Panc1 (cell line): ENCODE measurements around the gene MTUS2. TPM values are rescaled to one million over a fixed set of nuclear protein-coding genes. Genes with fewer than 3 reads are reported as not detected.

Source experiments
- ATAC-seq: fragments of 200-7000 bp; cut with Tn5 transposase; 2 replicates; pipeline ENCODE4 v1.9.1; 2020; ENCODE audit warnings: mild to moderate bottlenecking, moderate library complexity
- BruUV-seq: library from RNA; stranded (reverse); fragments of 400-500 nt; replicated peaks from 2 replicates; lab custom pipeline; 2021; lab: Mats Ljungman, UMichigan
- CTCF ChIA-PET: fragments of 300-600 bp; sonication (Branson Sonifier 250); formaldehyde crosslinking; loops from one replicate; lab custom pipeline; 2022; ENCODE audit warnings: antibody characterized with exemption; lab: Charles Lee
- POLR2A ChIA-PET: fragments of 300-600 bp; sonication (Branson Sonifier 250); formaldehyde crosslinking; loops from one replicate; lab custom pipeline; 2022; ENCODE audit warnings: antibody characterized with exemption; lab: Charles Lee
- DNase-seq: peaks from one replicate; pipeline ENCODE4 v3.0.0-alpha.2; 2010; ENCODE audit warnings: low read depth, low spot score
- H3K27ac ChIP-seq: 2 replicates; pipeline ENCODE4 v1.5.1; 2011; ENCODE audit warnings: mild to moderate bottlenecking, low read length, inconsistent platforms
- H3K27me3 ChIP-seq: fragments of 200-500 bp; sonication (Bioruptor generic); 2 replicates; pipeline ENCODE4 v1.6.0; 2014; ENCODE audit warnings: low read length, inconsistent platforms; ENCODE audit not compliant: control insufficient read depth, insufficient read depth
- H3K36me3 ChIP-seq: fragments of 200-500 bp; sonication (Bioruptor generic); 2 replicates; pipeline ENCODE4 v1.5.1; 2014; ENCODE audit warnings: inconsistent platforms, mild to moderate bottlenecking, low read length, moderate library complexity; ENCODE audit not compliant: control insufficient read depth, insufficient read depth
- H3K4me1 ChIP-seq: 2 replicates; pipeline ENCODE4 v1.5.1; 2011; ENCODE audit warnings: inconsistent platforms, mild to moderate bottlenecking, low read length, moderate library complexity; ENCODE audit not compliant: control insufficient read depth, insufficient read depth
- H3K4me3 ChIP-seq, 2 experiments: 2 replicates each; pipeline ENCODE4 v1.5.1; 2011 to 2012; ENCODE audit warnings: low read depth in 2 of 2, low read length in 2 of 2, mild to moderate bottlenecking in 2 of 2, inconsistent platforms in 1 of 2, moderate library complexity in 1 of 2
- H3K9me3 ChIP-seq: fragments of 200-500 bp; sonication (Bioruptor generic); 2 replicates; pipeline ENCODE4 v1.5.1; 2014; ENCODE audit warnings: low read depth, mild to moderate bottlenecking, inconsistent platforms, low read length, moderate library complexity; ENCODE audit not compliant: control insufficient read depth, insufficient read depth
- POLR2AphosphoS5 ChIP-seq: IDR thresholded peaks from 2 replicates; pipeline ENCODE4 v1.6.1; 2012; ENCODE audit warnings: mild to moderate bottlenecking, low read depth, low read length, moderate library complexity
- SIN3A ChIP-seq: IDR thresholded peaks from 2 replicates; pipeline ENCODE4 v1.6.1; 2012; ENCODE audit warnings: low read depth, mild to moderate bottlenecking, low read length, moderate library complexity, borderline replicate concordance; ENCODE audit not compliant: insufficient read depth
- TCF7L2 ChIP-seq: IDR thresholded peaks from 2 replicates; pipeline ENCODE4 v1.6.1; 2011; ENCODE audit warnings: mild to moderate bottlenecking, low read depth, low read length, inconsistent platforms
- in situ Hi-C: cut with HindIII; loops from 2 replicates; pipeline ENCODE4 v1.10.0; 2016; ENCODE audit warnings: low sequenced_read_pairs, low pct_unique_long_range_greater_than_20kb
- intact Hi-C: fragments of 100-400 bp; cut with micrococcal nuclease; formaldehyde crosslinking; loops from one replicate; pipeline ENCODE4 v1.10.0; 2022; ENCODE audit not compliant: unreplicated experiment
- total RNA-seq: library from RNA; stranded (reverse); gene quantifications from one replicate; pipeline ENCODE4 v1.2.1, GENCODE V29; 2021; ENCODE audit not compliant: unreplicated experiment
- TF ChIP-seq, protein P1 (sequence below): fragments of 450-650 bp; IDR thresholded peaks from 2 replicates; pipeline ENCODE4 v1.5.1; 2017; ENCODE audit warnings: mild to moderate bottlenecking
- TF ChIP-seq, protein P2 (sequence below), 2 experiments: IDR thresholded peaks; 2 replicates each; pipeline ENCODE4 v1.6.1; 2011 to 2012; ENCODE audit warnings: low read depth in 2 of 2, control low read depth in 1 of 2, low read length in 1 of 2, mild to moderate bottlenecking in 1 of 2, moderate library complexity in 1 of 2; ENCODE audit not compliant: insufficient read depth in 1 of 2

MTUS2 gene
- total RNA-seq, 1 experiment from 2014 or later: 0.05 TPM

DNA sequence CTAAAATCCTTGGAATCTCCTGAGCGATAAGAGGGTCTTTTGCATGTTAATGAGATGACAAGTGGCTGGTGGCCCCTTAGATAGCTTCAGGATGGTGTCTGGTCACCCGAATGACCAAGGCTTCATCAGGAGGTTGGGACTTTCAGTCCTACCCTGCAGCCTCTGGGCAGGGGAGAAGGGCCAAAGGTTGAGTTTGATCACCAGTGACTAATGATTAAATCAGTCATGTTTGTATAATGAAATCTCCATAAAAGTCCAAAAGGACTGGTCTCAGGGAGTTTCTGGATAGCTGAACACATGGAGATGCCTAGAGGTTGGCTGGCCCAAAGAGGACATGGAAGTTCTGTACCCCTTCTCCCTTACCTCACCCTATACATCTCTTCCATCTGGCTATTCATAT, 316.2 kb downstream of the MTUS2 start:
- H3K9me3 ChIP-seq: no peaks in the 10 kb centered on the region
- no peaks in the 10 kb centered on the region for H3K4me1 ChIP-seq
- no peak overlapping the region for H3K27ac ChIP-seq
- ChIA-PET POLR2A (no interaction called here), CTCF (no interaction called here)
- TF ChIP-seq, protein P1, sequence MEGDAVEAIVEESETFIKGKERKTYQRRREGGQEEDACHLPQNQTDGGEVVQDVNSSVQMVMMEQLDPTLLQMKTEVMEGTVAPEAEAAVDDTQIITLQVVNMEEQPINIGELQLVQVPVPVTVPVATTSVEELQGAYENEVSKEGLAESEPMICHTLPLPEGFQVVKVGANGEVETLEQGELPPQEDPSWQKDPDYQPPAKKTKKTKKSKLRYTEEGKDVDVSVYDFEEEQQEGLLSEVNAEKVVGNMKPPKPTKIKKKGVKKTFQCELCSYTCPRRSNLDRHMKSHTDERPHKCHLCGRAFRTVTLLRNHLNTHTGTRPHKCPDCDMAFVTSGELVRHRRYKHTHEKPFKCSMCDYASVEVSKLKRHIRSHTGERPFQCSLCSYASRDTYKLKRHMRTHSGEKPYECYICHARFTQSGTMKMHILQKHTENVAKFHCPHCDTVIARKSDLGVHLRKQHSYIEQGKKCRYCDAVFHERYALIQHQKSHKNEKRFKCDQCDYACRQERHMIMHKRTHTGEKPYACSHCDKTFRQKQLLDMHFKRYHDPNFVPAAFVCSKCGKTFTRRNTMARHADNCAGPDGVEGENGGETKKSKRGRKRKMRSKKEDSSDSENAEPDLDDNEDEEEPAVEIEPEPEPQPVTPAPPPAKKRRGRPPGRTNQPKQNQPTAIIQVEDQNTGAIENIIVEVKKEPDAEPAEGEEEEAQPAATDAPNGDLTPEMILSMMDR: no peak
- ATAC-seq (no peak), DNase-seq (no peak)
- in situ Hi-C loops: no loop called here
- no TSS peak for BruUV-seq
- no peak overlapping the region for H3K4me3 ChIP-seq
- H3K36me3 ChIP-seq: no peaks in the 10 kb centered on the region
- intact Hi-C loops: no loop called here
- H3K27me3 ChIP-seq: no peaks in the 10 kb centered on the region

DNA sequence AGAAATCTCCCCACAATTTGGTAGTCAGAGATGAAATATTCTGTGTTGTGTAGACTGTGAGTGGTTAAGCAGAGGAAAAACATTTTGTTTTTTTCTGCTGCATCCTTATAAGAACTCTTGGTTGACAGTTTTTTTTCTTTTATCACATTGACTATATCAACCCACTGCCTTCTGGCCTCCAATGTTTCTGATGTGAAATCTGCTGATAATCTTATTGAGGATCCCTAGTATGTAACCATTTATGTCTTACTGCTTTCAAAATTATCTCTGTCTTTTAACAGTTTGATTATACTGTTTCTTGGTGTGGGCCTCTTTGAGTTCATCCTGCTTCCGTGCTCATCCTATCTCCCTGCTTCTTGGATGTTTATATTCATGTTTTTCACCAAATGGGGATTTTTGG, 316.9 kb downstream of the MTUS2 start:
- Histone ChIP-seq H3K4me3 (no peak overlapping the region), H3K36me3 (no peaks in the 10 kb centered on the region), H3K4me1 (no peaks in the 10 kb centered on the region), H3K9me3 (no peaks in the 10 kb centered on the region), H3K27ac (no peak overlapping the region), H3K27me3 (no peaks in the 10 kb centered on the region)
- ATAC-seq (no peak), DNase-seq (no peak)
- ChIA-PET POLR2A (no interaction called here), CTCF (no interaction called here)
- in situ Hi-C loops (no loop called here), intact Hi-C loops (no loop called here)
- TF ChIP-seq TCF7L2 (no peak), SIN3A (no peak)
- TF ChIP-seq, protein P2, sequence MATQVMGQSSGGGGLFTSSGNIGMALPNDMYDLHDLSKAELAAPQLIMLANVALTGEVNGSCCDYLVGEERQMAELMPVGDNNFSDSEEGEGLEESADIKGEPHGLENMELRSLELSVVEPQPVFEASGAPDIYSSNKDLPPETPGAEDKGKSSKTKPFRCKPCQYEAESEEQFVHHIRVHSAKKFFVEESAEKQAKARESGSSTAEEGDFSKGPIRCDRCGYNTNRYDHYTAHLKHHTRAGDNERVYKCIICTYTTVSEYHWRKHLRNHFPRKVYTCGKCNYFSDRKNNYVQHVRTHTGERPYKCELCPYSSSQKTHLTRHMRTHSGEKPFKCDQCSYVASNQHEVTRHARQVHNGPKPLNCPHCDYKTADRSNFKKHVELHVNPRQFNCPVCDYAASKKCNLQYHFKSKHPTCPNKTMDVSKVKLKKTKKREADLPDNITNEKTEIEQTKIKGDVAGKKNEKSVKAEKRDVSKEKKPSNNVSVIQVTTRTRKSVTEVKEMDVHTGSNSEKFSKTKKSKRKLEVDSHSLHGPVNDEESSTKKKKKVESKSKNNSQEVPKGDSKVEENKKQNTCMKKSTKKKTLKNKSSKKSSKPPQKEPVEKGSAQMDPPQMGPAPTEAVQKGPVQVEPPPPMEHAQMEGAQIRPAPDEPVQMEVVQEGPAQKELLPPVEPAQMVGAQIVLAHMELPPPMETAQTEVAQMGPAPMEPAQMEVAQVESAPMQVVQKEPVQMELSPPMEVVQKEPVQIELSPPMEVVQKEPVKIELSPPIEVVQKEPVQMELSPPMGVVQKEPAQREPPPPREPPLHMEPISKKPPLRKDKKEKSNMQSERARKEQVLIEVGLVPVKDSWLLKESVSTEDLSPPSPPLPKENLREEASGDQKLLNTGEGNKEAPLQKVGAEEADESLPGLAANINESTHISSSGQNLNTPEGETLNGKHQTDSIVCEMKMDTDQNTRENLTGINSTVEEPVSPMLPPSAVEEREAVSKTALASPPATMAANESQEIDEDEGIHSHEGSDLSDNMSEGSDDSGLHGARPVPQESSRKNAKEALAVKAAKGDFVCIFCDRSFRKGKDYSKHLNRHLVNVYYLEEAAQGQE (IDR thresholded peaks at IDR 0.05; ENCODE audit: insufficient read depth in 1 of 2, low read depth in 2 of 2, low read length in 1 of 2): no peak
- TF ChIP-seq, protein P1: no peak
- no TSS peak for BruUV-seq

DNA sequence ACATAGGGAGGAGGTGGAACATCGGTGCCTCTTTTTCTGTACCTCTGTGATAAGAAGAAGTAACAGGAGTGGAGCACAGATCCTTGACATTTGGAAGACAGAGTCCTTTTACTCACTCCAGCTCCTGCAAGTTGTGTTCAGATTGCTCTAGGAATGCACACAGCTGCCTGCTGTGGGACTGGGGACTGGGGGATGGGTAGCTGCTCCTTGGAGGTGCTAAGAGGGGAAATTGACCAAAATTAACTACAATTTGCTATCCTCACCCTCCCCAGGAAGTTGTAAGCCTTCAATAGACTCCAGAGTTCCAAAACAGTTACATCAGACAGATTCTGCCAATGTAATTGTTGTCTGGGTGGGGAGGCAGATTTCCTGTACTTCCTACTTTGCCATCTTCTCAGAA, 317.9 kb downstream of the MTUS2 start:
- DNase-seq: no peak
- no TSS peak for BruUV-seq
- in situ Hi-C loops (no loop called here), intact Hi-C loops (no loop called here)
- Histone ChIP-seq H3K9me3 (no peaks in the 10 kb centered on the region), H3K4me3 (no peak overlapping the region), H3K27me3 (no peaks in the 10 kb centered on the region), H3K4me1 (no peaks in the 10 kb centered on the region), H3K27ac (no peak overlapping the region), H3K36me3 (no peaks in the 10 kb centered on the region)
- ATAC-seq: no peak
- ChIA-PET POLR2A (no interaction called here), CTCF (no interaction called here)
- TF ChIP-seq, protein P2 (IDR thresholded peaks at IDR 0.05; ENCODE audit: insufficient read depth in 1 of 2, low read depth in 2 of 2, low read length in 1 of 2): no peak
- TF ChIP-seq POLR2AphosphoS5 (no peak), TCF7L2 (no peak)
